CD1c-positive myeloid dendritic cell (primary cell): Measurements from ENCODE around the gene DIS3L.
"Not testable (repeated sequence)": the region's sequence is repeated elsewhere in the genome, so short reads cannot be mapped to it uniquely, and the experiment has no call there.

Source experiments
- DNase-seq: peaks from one replicate; pipeline ENCODE4 v3.0.0-alpha.2; 2016; ENCODE audit errors: extremely low spot score

Gene DIS3L

DNA sequence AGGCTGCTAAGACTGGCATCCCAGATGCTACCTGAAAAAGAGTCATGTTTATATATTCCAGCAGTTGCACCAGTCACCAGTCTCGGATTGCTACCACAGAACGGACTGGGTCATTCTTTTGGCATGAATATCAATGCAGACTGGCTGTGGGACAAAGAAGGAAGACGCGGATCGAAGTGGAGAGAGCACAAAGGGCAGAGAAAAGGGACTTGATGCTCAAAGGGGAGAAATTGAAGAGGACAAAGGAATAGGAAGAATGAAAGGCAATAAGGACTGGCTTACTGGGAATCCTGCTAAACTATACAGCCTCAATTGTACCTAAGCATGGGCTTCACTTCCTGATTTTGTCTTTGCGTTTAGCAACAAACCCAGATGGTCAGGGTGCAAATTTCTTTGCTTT is 15.3 kb upstream of the DIS3L start:
- DNase-seq = no peak

DNA sequence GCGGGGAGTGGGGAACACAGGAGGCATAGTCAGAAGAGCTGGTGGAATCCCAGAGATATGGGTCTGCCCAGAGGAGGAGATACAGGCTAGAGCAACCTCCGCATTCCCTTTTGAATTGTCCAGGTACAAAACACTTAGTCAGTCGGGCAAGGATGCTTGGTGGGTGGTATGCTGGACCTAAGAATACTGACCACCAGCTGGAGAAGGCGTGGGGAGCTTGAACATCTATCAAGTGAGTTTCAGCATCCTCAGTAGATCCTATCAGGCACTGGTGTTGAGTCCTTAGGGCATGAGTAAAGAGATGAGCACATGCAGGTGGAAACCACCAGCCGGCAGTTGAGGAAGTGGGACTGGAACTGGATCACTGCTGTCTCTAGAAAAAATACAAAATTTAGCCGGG is 14.7 kb upstream of the DIS3L start:
- DNase-seq = no peak

DNA sequence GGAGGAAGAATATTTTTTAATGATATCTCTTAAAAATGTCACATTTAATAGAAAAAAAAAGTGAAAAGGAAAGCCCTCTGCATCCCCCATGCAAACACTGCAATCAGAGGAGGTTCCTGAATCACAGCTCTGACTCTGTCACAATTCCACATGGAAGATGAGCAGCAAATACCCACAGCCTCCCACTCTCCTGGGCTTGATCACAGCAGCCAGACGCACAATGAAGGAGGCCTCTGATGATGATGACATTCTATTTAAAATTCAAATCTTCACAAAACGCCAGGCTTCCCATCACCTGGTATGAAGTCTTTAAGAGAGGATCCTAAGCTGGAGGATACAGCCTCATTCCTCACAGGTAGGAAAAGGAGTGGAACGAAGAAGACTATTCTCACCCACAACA is 9.1 kb upstream of the DIS3L start:
- DNase-seq = no peak

DNA sequence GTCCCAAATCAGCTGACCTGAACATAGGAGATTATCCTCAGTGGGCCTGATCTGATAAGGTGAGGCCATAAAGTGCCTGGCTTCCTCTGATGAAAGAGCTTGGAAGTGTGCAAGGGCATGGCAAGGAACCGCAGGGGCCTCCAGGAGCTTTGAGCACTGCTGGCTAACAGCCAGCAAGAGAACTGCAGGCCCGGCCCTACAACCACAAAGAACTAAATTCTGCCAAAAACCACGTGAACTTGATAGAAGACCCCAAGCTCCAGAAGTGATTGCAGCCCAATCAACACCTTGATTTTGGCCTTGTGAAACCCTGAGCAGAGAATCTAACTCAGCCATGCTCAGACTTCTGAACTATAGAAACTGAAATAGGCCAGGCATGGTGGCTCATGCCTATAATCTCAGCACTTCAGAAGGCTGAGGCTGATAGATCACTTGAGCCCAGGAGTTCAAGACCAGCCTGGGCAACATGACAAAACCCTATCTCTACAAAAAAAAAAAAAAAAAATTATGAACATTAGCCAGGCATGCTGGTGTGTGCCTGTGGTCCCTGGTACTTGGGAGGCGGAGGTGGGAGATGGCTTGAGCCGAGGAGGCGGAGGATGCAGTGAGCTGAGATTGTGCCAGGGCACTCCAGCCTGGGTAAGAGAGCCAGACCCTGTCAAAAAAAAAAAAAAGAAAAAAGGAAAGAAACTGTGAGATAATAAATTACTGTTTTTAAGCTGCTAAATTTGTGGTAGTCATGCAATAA is 7.7 kb upstream of the DIS3L start:
- DNase-seq = no peak

DNA sequence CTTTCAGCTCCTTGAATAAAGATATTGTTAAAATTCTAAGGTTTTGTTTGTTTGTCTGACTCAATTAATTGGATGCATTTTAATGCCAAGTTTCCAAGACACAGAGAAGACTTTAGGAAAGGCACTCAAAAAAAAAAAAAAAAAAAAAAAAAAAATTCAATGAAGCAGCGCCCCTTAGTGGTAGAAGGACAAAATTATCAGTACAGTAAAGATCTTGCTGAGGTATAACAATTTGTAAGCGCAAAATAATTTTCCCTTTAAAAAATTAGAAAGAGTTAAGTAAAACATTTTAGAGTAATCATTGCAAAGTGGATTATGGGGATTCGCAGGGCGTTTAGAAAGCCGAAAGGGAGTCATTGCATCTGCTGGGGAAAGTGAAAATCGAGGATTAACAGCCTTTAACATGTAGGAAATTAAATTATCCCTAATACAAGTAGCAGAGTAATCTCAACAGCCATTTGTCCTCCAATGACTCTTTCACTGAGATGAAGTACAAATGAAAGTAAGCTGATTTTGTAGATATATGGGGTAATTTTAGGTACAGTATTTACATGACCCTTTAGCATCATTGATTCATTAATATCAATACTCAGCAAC is 5.8 kb upstream of the DIS3L start:
- DNase-seq = peak; percentile 62

DNA sequence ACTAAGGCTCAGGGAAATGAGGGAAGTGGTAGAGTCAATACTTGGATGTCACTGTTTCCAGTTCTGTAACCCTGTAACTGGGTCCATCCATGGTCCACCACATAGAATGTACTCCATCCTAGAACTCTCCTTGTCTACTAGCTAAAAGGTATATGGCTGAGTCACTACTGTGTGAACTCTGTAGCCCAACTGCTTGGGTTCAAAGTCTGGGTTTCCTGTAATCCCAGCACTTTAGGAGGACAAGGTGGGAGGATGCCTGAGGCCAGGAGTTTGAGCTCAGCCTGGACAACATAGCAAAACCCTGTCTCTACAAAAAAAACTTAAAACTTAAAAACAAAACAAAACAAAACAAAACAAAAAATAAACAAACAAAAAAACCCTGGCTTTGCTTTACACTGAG is 5.3 kb upstream of the DIS3L start:
- no peak for DNase-seq

DNA sequence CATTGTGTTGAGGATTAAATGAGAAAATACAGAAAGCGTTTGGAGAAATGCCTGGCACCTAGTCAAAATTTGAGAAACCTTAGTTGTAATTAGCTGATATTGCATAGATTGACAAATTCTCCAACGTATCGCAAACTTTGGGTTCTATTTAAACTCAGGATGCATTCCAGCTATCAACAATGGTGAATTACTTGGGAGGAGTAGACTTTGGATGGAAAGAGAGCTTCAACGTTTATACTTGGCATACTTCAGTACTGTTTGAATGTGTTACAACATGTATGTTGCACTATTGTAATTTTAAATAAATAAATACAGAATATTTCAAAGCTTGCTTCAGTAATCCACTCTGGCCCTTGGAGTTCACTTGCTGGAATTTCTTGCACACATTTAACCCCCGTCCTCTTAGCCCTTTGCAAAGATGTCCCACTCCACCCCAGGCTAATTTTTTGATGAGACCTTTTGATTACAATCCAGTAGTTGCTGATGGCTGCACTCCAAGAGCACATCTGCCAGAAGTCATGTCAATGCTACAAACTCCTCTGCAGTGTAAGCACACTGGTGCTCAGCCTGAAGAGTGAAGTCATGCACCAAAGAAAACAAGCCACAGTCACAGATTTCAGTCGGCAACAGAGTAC is 4.7 kb upstream of the DIS3L start:
- no peak for DNase-seq

DNA sequence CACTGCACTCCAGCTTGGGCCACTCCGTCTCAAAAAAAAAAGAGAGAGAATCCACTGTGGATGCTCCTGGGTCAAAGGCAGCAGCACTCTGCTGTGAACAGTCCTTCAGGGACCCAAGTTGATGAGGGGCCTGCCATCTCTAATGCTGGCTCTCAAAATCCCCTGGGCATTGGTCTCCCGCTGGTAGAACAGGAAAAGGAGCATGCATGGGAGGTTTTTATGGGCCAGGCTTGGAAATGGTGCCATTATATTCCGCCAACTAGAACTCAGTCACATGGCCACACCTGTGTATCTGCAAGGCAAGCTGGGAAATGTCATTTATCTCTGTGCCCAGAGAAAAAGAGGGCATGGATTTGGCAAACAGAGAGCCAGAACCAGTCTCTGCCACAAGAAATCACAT is 3.4 kb upstream of the DIS3L start:
- no peak for DNase-seq

DNA sequence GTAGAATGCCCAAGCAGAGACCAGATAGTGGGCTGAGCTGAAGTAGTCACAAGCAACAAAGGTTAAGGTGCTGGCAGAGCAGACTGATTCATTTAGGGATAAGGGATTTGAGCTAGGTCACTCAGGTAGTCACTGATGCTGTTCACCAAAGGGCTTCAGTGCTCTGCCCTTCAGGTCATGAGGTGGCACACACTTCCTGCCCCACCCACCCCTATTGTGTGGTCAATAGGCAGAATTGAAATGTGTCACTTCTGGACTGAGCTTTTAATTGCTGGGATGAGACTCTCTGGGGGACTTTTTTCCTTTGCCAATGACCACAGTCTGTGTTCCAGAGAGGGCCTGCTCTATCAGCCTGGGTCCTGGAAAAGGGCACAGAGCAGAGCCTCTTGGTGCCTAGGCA is 2.9 kb upstream of the DIS3L start:
- no peak for DNase-seq

DNA sequence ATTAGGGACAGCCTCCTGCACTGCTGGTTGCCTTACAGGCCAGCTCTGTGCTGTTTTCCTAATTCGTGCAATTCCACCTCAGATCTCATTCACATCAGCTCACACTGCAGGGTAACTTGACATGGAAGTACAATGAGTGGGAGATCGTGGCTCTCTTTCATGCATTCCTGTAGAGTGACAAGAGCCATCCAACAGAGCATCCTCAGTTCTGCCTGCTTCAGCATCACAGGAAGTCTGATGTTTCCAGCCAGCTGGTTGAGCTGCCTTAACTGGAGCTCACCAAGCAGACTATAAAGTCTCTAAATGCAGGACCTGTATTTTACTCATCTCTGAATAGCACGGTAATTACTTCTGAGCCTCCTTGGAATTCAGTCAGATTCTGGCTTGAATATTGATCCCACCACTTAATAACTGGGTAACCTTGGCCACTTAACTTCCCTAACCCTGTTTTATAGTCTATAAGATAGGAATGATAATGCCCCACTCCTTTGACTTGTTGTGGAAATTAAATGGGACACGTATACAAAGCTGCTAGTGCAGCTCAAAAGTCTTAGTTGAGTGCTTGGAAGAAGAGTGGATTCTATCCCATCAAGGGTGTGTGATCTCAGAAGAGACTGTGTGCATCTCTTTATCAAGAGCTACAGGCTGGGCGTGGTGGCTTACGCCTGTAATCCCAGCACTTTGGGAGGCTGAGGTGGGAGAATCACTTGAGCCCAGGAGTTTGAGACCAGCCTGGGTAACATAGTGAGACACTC is 1.4 kb upstream of the DIS3L start:
- DNase-seq = no peak

DNA sequence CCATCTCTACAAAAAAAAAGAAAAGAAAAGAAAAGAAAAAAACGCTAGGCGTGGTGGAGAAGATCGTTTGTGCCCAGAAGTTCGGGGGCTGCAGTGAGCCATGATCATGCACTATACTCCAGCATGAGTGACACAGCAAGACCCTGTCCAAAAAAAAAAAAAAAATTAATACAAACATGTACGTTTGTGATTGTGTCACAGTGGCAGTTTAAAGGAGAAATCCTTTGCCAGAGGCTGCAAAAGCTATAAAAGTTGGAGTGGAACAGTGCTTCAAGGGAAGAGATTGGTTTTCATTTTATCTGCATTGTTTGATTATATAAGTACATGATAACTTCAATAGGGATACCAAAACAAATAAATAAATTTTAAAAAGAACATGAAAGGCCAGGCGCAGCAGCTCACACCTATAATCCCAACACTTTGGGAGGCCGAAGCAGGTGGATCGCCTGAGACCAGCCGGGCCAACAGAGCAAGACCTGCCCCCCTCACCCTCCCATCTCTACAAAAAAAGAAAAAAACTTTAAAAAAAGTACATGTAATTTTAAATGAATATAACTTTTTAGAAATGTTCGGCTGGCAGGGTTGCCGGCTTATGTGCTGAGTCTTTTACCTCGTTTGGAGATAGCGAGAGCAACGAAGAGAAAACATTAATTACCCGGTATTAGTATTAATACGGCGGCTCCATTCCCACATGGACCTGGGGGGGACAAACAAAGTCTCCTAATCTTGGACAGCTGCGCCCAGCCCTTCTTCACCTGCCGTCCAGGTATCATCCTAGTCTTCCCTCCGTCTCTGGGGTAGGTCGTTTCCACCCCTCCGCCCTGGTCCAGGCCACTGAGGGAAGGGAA is 573 bp upstream of the DIS3L start:
- no peak for DNase-seq

DNA sequence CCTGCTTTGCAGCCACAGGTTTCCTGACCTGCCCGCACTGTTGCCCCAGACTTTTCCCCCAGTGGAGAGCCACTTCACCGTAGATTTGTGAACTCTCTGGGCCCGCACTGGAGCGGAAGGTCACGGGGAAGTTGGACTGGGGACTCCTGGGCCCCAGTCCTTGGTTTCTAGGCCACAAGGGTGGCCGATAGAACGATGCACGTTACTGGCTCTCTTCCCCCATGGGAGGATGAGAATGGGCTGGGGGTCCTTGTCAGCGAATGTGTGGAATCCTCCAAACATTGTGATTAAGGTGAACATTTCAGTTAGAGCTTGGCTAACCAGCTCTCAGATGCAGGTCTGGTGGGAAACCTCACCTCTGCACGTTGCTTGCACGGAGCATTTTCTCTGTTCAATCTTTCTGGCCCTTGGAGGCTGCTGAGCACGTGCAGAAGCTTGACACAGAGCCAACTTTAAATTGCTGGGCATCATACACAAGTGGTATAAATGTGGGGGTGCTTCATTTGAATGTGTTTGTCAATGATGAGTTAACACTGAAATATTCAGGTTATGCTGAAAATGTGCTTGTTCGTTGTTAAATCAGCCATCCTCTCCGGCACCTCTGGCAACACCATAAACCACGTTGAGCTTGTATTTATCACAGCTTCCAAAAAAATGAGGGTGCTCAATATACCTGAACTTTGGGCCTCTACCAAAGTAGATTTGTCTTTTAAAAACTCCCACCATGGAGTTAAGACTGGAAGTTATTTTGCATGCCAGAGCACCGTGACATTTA is 976 bp downstream of the DIS3L start:
- peak; percentile 25 for DNase-seq

DNA sequence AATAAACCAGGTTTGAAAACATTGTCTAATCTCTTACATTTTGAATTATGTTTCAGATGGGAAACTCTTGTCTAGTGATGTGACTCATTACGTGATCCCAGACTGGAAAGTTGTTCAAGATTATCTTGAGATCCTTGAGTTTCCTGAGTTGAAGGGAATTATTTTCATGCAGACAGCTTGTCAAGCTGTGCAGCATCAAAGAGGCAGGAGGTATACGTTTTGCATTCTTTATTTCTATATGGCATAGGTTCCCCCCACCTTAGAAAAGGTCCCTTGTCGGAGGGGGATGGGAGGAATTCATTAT is 1.5 kb downstream of the DIS3L start:
- DNase-seq = no peak

DNA sequence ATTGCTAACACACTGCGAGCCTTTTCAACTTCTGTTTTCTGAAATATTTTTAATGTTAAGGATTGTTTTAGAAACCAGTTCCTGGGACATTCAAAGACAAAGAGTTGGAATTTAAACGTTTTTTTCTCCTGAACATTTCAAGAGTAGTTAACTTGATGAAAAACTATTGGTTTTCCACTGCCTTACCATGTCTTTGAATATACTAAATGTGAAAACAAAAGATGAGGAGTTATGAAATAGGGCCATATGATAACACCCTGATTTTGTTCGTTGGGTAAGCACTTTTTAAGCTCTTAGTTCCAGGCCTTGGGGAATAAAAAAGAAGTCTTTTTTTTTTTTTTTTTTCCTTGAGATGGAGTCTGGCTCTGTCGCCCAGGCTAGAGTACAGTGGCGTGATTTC is 2.8 kb downstream of the DIS3L start:
- DNase-seq = no peak

DNA sequence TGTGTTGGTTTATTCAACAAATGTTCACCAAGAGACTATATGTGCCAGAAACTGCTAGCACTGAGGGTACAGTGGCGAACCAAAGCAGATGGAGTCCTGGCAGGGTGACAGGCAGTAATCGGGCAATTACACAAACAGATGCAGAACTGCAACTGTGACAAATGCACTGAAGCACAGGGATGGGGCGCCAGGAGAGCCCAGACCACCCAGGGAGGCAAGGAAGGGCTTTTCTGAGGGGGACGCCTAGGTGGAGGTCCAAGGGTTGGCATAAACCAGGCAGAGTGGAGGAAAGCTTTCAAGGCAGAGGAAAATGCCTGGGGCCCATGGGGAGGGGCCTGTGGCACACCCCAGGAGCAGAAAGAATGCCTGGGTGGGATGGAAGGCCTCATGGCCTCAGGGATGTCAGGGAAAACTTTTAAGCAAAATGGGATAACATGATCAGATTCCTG is 5.5 kb downstream of the DIS3L start:
- DNase-seq = no peak

DNA sequence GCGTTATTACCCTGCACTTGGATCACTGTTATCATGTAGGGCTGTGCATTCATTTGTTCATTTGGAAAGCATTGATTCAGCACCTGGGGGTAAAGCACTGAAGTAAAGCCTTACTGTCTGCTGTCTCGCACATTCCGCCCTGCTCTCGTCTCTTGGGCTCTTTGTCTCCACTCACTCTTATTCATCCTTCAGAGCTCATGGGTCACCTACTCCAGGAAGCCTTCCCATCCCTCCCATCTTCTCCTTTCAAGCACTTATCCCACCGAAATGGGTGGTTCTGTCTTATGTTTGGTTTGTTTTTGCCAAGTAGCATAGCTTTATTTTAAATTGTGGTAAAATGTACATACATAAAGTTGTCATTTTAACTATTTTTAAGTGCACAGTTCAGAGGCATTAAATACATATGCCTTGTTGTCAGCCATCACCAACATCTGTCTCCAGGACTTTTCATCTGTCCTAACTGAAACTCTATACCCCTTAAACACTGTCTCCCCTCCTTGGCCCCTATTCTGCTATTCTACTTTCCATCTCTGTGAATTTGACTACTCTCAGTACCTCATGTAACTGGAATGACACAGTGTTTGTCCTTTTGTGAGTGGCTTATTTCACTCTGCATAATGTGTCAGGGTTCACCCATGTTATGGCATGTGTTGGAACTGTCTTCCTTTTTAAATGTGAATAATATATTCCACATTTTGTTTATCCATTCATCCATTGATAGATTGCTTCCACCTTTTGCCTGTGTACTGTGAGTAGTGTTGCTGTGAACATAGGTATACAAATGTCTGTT is 9.3 kb downstream of the DIS3L start:
- DNase-seq = no peak

DNA sequence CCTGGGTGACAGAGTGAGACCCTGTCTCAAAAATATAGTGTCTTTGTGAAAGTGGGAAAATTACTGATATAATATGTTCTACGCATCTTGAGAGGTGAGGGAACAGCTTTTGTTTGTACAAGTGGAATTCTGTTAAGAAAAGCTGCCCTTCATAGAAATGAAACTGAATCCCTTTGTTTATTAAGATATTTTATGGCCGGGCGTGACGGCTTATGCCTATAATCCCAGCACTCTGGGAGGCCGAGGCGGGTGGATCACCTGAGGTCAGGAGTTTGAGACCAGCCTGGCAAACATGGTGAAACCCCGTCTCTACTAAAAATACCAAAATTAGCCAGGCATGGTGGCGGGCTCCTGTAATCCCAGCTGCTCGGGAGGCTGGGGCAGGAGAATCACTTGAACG is 11.1 kb downstream of the DIS3L start:
- DNase-seq = not testable (repeated sequence)

DNA sequence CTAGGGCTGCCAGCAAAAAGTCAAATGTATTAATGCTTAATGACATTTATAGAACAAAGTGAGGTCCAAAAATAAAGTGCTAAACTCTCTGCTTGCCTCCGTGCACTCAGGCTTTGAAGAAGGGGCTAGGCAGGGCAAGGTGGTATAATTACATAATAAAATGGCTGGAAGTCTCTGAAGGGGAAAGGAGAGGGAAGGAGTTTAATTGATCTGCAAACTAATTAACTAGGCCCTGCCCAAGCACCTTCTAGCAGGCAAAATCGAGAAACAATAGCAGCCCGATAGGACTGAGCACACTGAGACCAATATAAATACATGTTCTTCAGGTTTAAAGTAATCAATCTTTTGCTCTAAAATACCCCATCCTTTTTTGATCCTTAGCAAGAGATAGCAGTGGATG is 13.0 kb downstream of the DIS3L start:
- no peak for DNase-seq

DNA sequence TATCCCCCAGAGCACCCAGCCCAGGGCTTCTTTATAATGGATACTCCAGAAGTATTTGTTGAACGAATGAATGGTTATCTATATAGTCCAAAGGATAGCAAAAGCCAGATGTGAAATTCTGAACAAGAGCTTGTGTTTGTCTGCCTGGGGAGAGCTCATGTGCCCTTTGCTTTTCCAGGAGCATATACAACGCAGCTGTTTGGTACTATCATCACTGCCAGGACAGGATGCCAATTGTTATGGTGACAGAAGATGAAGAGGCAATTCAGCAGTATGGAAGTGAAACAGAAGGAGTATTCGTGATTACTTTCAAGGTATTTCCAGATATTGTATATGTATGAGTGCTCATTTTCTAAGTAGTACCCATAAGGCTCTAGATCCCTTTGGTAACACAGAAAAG is 15.2 kb downstream of the DIS3L start:
- DNase-seq = no peak

DNA sequence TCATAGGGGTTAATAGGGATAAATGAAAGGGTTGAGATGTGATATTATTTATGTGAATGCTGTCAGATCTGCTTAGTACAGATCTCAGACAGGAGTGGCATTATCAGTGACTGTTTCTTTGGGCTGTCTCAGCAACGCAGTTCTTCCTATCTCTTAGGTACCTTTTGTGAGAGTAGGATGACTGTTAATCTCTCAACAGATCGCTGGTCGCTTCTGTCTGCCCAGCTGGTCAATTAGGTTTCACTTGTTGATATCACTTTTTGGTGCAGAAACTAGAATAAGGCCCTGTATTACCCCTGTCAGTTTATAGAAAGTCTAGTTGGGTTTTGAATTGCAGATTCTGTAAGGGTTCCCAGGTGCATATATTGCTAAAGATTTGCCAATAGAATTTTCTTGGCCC is 16.5 kb downstream of the DIS3L start:
- no peak for DNase-seq
